Mucosa of descending colon (tissue), 3 donors: ENCODE data around the gene DGCR8. TPM values are rescaled to one million over a fixed set of nuclear protein-coding genes. Genes with fewer than 3 reads are reported as not detected.

Source experiments
- ATAC-seq: fragments of 200-7000 bp; cut with Tn5 transposase; one replicate; pipeline ENCODE4 v1.9.1; 2020; ENCODE audit warnings: mild to moderate bottlenecking, moderate library complexity
- DNase-seq, 3 donors: peaks; one replicate each; pipeline ENCODE4 v3.0.0-alpha.2; 2020
- H3K36me3 ChIP-seq: fragments of 200-600 bp; one replicate; pipeline ENCODE4 v1.8.0; 2021; ENCODE audit warnings: low read depth, mild to moderate bottlenecking
- H3K4me1 ChIP-seq: fragments of 200-600 bp; one replicate; pipeline ENCODE4 v1.8.0; 2021; ENCODE audit warnings: low read depth, mild to moderate bottlenecking
- H3K4me3 ChIP-seq: fragments of 200-600 bp; one replicate; pipeline ENCODE4 v1.8.0; 2021; ENCODE audit warnings: mild to moderate bottlenecking
- H3K9me3 ChIP-seq: fragments of 200-600 bp; one replicate; pipeline ENCODE4 v1.8.0; 2021; ENCODE audit warnings: mild to moderate bottlenecking
- intact Hi-C, 2 donors: fragments of 100-400 bp; cut with DNase I in 1 of 2; cut with micrococcal nuclease in 1 of 2; formaldehyde crosslinking; loops; one replicate each; pipeline versions ENCODE4 v1.11.0 to v1.11.1; 2022; cut with DNase I, micrococcal nuclease
- total RNA-seq, 3 donors: library from RNA; stranded (reverse); fragmentation: NEBNext Ultra II Directional in 2 of 3; extraction: Animal tissue kit (Norgen Biotek cat#: 25700) in 2 of 3; gene quantifications; one replicate each; pipeline versions ENCODE4 v1.2.1 to v1.2.4, GENCODE V29; 2021 to 2023
- TF ChIP-seq, protein P1 (sequence below): fragments of 200-600 bp; IDR thresholded peaks from one replicate; pipeline ENCODE4 v1.8.0; 2022; ENCODE audit warnings: antibody characterized with exemption, mild to moderate bottlenecking
- donor health status: DM: no; HTN: no; CAD: no; lungs with moderate emphysema.
- donor health status: DM: no; HTN: no; CAD: no.
- donor health status: DM: no; HTN: yes; CAD: no.

Gene DGCR8
- total RNA-seq, 3 donors from 2014 or later, result 39.0 to 48.8 (median 48.4) TPM

DNA sequence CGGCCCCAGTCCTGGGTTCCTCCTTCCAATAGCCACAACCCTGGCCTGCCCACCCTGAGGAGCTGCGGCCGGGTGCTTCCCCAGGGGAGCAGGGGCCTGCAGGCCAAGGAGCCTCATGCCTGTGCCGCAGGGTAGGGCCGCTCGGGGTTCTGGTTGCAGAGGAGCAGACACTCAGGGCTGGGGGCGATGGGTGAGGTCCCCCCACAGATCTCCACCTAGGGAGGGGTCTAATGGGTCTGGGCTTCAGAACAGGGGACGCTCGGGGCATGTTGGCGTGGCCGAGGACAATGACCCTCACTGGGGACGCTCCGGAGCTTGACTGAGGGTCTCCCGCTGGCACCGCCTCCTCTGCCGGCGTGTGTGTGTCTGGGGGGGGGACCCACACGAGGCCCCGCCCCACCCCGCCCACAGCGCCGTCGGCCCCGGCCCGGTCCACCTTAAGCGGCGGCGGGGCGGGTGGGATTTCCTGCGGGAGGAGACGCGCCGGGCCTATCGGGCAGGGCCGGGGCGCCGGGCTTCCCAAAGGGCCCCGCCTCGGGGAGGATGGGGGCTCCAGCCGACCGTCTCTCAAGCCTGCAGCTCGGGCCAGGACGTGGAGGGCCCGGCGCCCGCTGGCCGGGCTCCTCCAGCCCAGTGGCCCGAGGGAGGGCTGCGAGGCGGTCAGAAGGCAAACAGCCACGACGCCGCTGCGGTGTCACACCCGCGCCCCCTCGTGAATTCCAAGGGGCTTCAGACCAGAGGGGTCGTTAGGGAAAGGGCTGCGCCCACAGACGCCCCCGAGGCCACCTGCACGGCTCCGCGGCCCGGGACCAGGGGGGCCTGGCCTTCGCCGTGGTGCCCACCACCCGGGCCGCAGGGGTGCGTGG lies 50.9 kb downstream of the DGCR8 start:
- H3K36me3 ChIP-seq, result no peaks in the 10 kb centered on the region
- intact Hi-C loops, result no loop called here
- TF ChIP-seq, protein P1, sequence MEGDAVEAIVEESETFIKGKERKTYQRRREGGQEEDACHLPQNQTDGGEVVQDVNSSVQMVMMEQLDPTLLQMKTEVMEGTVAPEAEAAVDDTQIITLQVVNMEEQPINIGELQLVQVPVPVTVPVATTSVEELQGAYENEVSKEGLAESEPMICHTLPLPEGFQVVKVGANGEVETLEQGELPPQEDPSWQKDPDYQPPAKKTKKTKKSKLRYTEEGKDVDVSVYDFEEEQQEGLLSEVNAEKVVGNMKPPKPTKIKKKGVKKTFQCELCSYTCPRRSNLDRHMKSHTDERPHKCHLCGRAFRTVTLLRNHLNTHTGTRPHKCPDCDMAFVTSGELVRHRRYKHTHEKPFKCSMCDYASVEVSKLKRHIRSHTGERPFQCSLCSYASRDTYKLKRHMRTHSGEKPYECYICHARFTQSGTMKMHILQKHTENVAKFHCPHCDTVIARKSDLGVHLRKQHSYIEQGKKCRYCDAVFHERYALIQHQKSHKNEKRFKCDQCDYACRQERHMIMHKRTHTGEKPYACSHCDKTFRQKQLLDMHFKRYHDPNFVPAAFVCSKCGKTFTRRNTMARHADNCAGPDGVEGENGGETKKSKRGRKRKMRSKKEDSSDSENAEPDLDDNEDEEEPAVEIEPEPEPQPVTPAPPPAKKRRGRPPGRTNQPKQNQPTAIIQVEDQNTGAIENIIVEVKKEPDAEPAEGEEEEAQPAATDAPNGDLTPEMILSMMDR, result no peak

DNA sequence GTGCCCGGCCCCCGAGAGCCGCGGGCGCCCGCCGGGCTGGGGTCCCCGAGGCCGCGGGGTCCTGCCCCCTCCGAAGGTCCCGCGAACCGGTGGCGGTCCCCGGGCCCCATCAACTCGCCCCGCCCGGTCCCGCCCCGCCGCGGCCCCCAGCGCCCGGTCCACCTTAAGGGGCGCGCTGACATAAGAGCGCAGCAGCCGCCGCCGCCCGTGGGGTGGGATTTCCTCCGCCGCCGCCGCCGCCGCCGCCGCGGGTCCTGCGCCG lies 51.5 kb downstream of the DGCR8 start, which contains the start of gene ZDHHC8:
Gene ZDHHC8, plus strand, starts transcription at position 208 of the 262 bp plus-strand sequence. CDS start 144 bp downstream, outside the sequence.
- ATAC-seq (peak; percentile 68), DNase-seq (peak in 2 of 3 donors; percentile 58 to 62)
- peak within 1 kb of the TSS; percentile 94 for H3K4me3 ChIP-seq
- TF ChIP-seq, protein P1, result no peak
- H3K36me3 ChIP-seq, result no peaks in the 10 kb centered on the region
- H3K9me3 ChIP-seq, result no peaks in the 10 kb centered on the region
- intact Hi-C loops, result no loop called here
- peaks cover 14% of the 10 kb centered on the region for H3K4me1 ChIP-seq

More for the DNA sequence above, 50.9 kb downstream of the DGCR8 start:
- Histone ChIP-seq H3K9me3 (no peaks in the 10 kb centered on the region), H3K4me3 (peak overlapping the region; percentile 94), H3K4me1 (peaks cover 14% of the 10 kb centered on the region)
- ATAC-seq (peak; percentile 85), DNase-seq (peak; percentile 84 to 89 (median 86))

DNA sequence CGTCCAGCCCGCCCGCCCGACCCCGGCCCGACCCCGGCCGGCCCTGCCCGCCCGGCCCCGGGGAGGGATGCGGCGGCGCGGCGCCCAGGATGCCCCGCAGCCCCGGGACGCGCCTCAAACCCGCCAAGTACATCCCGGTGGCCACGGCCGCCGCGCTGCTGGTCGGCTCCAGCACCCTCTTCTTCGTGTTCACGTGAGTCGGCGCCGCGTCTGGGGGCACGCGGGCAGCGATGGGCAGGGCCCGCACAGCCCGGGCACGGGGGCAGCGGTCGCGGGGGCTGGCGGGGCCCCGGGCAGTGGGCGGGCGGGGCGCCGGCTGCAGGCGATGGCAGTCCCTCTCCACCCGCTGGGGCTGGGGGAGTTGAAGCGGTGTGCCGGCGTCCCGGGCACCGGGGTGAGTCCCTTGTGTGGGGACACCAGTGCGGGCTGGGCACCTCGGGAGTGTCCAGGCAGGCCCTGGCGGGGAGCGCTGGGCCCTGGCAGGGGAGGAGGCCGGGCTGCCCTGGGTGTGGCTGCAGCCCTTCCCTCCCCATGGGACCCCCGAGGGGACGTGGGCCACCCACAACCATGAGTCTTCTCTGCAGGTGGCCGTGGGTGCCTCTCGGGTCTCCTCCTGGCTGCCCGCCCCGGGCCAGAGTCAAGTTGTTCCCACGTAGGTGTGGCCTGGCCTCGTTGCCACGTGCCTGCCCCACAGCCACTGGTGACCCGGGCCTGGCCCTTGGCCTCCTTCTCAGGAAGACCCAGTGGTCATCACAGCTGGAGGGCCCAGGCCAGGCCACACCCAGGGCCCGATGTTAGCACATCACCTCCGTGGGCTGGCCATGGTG lies 52.0 kb downstream of the DGCR8 start:
- peak; percentile 3 for ATAC-seq
- TF ChIP-seq, protein P1, result no peak

DNA sequence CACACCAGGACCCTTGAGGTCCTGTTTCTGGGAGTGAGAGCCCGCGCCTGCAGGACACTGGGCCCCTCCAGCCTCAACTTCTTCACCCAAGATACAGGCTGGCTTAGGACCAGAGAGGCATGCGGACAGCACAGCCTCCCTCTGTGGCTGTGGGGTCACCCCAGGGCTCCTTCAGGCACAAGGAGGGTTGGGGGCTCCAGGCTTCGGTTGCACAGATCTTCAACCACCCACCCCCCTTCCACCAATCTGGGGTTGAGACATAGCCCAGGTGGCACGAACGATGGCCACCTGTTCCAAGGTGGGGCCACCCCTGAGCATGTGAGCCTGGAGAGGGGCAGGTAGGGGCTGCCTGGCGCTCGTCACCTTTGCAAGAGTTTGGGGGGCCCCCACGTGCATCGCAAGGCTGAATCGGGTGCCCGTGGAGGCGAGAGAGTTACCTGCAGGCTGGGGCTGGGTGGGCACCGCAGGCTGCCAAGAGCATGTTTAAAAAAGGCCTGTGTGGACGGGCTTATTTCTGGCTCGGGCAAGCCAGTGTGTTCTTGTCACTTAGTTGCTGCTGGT lies 52.7 kb downstream of the DGCR8 start:
- peak overlapping the region; percentile 94 for H3K4me3 ChIP-seq

More for the DNA sequence above, 52.0 kb downstream of the DGCR8 start:
- Histone ChIP-seq H3K4me1 (peaks cover 14% of the 10 kb centered on the region), H3K36me3 (no peaks in the 10 kb centered on the region), H3K9me3 (no peaks in the 10 kb centered on the region), H3K4me3 (peak overlapping the region; percentile 94)
- intact Hi-C loops, result no loop called here
- peak; percentile 28 to 69 (median 57) for DNase-seq

DNA sequence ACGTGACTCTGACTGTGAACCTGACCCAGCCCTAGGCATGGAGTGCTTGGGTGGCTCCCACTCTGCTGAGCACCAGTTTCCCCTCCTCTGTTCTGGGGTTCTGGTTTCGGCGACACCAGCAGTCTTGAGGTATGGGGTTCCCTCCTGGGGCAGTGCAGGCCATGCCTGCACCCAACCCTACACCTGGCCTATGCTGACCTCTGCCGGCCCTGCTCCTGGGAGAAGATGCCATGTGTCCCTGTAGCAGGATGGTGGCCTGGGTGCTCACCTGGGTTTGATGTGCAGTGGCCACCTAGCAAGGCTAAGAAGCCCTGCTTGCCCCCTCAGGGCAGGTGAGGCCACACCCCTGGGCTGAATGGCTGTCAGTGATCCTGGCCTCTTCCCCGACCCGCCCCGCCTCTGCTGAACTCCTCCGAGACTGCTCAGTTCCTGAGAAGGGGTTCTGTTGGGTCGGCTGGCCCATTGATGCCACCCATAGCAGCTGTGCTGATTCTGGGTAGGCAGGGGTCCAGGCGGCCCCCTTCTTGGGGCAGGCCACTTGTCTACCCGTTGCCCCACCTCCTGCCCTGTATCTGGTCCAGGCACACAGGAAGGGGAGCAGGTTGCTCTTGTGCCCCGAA lies 54.0 kb downstream of the DGCR8 start:
- TF ChIP-seq, protein P1, result no peak
- no peak for ATAC-seq
- H3K4me3 ChIP-seq, result no peak overlapping the region
- H3K36me3 ChIP-seq, result no peaks in the 10 kb centered on the region
- H3K9me3 ChIP-seq, result no peaks in the 10 kb centered on the region
- intact Hi-C loops, result no loop called here
- DNase-seq, result no peak
- H3K4me1 ChIP-seq, result peaks cover 17% of the 10 kb centered on the region

More for the DNA sequence above, 52.7 kb downstream of the DGCR8 start:
- no peaks in the 10 kb centered on the region for H3K9me3 ChIP-seq
- ATAC-seq (no peak), DNase-seq (no peak)
- intact Hi-C loops, result no loop called here
- no peaks in the 10 kb centered on the region for H3K36me3 ChIP-seq
- peaks cover 16% of the 10 kb centered on the region for H3K4me1 ChIP-seq
- TF ChIP-seq, protein P1, result no peak
